ENCODE results near the gene EFNA2.

DNA sequence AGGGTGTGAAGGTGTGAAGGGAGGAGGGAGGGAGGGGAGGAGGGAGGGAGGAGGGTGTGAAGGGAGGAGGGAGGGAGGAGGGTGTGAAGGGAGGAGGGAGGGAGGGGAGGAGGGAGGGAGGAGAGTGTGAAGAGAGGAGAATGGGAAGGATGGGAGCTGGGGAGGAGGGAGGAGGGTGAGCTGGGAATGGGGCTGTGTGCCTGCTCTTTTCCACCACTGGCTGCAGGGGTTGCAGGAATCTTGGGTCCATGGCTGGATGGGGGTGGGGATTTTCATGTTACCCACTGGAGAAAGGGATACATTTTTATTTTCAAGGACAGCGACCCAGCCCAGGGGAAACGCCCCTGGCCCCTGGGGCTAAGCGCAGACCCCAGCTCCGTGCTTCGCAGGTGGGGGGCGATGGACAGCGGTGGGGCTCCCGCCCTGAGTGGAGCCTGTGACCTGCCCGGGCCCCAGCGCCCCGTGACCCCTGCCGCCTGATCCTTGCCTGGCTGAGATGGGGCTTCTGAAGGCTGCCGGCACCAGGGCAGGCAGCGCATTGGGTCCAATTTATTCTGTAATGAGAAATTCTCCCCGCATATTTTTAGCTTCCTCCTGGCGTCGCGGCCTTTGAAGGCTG is 3.0 kb upstream of the EFNA2 start:
- no peak for TF ChIP-seq POLR2A (IDR thresholded peaks at IDR 0.05)
- TF ChIP-seq, protein P1, sequence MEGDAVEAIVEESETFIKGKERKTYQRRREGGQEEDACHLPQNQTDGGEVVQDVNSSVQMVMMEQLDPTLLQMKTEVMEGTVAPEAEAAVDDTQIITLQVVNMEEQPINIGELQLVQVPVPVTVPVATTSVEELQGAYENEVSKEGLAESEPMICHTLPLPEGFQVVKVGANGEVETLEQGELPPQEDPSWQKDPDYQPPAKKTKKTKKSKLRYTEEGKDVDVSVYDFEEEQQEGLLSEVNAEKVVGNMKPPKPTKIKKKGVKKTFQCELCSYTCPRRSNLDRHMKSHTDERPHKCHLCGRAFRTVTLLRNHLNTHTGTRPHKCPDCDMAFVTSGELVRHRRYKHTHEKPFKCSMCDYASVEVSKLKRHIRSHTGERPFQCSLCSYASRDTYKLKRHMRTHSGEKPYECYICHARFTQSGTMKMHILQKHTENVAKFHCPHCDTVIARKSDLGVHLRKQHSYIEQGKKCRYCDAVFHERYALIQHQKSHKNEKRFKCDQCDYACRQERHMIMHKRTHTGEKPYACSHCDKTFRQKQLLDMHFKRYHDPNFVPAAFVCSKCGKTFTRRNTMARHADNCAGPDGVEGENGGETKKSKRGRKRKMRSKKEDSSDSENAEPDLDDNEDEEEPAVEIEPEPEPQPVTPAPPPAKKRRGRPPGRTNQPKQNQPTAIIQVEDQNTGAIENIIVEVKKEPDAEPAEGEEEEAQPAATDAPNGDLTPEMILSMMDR (IDR thresholded peaks at IDR 0.05): no peak
- no peak for TF ChIP-seq POLR2AphosphoS5 (IDR thresholded peaks at IDR 0.05; ENCODE audit: insufficient read depth in 1 of 2, low read depth in 1 of 2)

Measured in vagina (tissue), 2 donors.